Daoy (cell line): ENCODE measurements around the gene PABPN1L. TPM values are rescaled to one million over a fixed set of nuclear protein-coding genes. Genes with fewer than 3 reads are reported as not detected.

Experiments used
- DNase-seq: peaks from one replicate; pipeline ENCODE4 v3.0.0-alpha.2; 2015; ENCODE audit warnings: low read depth
- total RNA-seq: library from RNA; depleted of rRNA; stranded (reverse); fragments of >200 nt; shearing (Covaris generic); gene quantifications from 2 replicates; pipeline ENCODE4 v1.2.3, GENCODE V29; 2014

The PABPN1L gene
- total RNA-seq, 1 experiment from 2014 or later = not detected

DNA sequence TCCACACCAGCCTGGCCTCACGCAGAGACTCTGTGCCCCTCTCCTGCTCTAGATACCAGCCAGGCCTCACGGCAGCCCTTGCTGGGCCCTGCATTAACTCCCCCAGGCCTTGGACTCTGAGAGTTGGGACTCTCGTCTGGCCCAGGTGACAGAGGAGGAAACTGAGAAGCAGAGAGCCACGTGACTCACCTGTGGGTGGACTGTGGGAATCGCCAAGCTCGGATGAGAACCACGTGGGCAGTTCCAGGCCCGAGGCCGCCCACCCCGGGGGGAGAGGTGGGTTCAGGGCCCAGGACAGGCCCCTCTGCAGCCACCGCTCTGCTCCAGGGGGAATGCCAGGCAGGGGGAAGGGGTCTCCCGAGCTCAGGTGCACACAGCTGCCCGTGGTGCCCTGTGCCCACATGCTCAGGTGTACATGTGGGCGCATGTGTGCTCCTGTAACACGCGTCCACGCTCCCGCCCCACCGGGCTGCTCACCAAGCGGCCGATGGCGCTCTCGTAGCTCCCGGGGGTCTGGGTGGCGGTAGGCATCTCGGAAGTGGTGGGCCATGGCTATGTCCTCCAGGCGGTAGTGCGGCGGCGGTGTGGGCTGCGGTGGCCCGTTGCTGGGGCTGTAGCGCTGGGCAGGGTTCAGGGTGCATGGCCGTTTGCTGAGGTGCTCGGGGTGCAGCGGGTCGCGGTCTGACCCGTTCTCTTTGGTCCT, 18.3 kb upstream of the PABPN1L start:
- no peak for DNase-seq

DNA sequence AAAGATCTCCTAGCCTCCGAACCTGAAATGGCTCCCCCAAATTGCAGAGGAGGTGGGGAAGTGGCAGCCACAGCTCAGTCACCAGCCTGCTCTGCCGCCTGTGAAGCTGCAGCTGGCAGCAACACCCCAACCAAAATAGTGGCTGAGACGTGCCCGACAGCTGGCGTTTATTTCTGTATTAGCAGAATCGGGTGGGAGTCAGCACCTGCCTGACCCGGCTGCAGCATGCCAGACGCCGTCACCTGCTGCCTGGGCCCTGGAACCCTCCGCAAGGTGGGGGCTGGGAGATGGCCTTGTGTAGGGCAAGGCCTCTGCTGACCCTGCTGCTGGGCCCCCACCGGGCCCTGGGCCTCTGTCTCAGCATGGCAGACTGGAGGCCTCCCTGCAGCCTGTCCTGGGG, 17.5 kb upstream of the PABPN1L start:
- DNase-seq = no peak

DNA sequence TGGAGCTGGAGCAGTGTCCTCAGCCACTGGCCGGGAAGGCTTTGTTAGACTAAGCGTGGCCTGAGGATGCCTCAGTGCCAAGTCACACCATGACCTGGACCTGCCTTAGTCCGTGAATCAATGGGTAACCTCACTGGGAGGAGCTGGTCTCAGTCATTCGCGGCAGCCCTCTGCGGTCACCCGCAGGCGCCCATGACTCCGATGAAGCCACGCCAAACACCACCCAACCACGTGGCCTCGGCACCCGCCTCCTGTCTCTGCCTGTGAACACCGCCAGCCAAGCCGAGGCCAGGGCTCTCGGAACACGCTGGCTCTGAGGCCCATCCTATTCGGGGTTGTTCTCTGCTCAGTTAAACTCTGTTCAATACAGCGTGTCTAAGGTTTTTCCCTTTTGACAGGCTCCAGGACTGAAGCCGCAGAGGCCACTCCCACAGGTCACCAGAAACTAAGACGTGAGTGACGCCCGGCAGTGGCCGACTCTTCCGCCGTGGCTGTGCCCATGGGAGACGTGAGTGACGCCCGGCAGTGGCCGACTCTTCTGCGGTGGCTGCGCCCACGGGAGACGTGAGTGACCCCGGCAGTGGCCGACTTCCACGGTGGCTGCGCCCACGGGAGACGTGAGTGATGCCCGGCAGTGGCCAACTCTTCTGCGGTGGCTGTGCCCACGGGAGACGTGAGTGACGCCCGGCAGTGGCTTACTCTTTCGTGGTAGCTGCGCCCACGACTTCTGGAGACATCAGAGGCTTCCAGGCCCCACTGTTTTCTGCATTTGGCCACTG, 16.8 kb upstream of the PABPN1L start:
- peak; percentile 53 for DNase-seq

DNA sequence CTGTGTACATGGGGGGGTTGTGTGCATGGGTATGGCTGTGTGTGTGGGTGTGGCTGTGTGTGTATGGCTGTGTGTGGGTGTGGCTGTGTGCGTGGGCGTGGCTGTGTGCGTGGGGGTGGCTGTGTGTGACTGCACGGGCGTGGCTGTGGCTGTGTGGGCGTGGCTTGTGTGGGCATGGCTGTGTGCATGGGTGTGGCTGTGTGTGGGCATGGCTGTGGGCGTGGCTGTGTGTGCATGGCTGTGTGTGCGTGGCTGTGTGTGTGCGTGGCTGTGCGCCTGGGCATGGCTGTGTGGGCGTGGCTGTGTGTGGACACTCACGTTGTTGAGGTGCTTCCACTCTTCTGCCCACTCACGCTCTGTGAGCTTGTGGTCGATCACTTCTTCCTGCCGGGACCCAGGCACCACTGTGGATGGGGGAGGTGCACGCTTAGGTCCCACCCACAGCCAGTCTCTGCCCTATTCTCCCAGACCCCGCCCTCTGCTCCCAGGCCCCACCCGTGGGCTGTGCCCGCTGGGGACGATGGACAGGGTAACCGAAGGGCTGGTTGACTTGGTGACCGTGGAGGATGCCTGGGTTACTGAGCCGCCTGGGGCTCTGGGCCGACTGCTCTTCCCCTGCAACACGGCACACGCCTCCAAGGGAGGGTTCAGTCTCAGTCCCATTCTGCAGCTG, 16.0 kb upstream of the PABPN1L start:
- no peak for DNase-seq

GRCh38 chr16:88881675-88882357, 15.4 kb upstream of the PABPN1L start:
- DNase-seq = no peak

DNA sequence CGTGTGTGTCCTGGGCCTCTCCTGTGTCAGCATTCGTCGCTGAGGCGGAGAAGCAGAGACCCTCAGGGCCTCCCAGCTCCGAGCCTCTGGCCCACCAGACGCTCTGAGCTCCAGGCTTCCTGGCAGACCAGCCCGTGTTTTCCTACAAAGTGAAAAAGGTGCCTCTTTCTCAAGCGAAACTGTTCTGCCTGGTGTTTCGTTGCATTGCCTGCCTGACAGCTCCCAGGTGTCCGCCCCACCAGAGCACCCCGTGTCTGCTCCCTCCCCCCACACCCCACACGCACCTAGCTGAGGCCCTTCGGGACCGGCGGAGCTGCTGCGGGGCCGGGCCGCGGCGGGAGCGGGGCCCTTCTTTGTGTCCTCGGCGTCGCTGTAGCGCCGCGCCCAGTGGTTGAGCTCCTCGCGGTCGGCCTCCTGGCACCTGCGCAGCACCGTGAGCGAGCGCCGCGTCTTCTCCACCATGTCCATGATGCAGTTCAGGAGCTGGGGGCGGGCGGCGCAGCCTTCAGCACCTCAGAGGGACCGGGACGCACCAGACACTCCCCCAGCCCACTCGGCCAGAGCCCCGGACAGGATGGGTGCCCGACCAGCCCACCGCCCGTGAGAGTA, 14.7 kb upstream of the PABPN1L start:
- no peak for DNase-seq

DNA sequence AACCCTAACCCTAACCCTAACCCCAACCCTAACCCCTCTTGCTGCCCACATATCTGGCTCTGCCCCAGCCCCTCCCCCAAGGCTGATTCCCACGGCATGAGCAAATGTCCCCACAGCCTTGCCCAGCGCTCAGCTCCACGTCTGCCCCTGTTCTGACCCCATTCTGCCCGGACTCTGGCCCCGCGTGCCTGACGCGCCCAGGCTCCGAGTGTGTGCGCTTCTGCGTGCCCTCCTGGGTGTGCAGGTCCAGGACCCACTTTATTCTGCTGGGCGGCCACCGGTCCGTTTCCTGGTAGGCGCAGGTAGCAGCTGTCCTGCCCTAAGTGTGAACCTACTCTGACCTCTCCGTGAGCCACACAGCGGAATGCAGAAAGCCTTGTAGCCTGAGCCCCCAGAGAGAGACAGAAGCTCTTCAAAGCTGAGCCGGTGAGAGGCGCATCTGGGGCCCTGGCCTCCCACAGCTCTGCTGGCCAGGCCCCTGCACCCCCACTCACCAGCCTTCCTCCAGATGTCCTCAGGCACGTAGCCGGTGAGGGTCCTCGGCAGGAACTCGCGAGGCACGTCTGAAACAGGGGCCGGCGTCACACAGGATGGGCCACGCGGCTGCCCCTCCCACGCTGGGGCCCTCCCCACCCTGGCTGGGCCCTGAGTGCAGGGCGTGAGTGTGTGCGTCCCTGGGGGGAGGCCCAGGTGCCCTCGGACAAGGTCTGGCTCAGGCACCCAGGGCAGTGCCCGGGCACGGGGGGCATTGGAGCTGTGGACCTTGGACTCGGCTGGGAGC, 14.0 kb upstream of the PABPN1L start:
- no peak for DNase-seq

- DNase-seq = no peak
Observed at GRCh38 chr16:88879788-88880055, 13.3 kb upstream of the PABPN1L start.

DNA sequence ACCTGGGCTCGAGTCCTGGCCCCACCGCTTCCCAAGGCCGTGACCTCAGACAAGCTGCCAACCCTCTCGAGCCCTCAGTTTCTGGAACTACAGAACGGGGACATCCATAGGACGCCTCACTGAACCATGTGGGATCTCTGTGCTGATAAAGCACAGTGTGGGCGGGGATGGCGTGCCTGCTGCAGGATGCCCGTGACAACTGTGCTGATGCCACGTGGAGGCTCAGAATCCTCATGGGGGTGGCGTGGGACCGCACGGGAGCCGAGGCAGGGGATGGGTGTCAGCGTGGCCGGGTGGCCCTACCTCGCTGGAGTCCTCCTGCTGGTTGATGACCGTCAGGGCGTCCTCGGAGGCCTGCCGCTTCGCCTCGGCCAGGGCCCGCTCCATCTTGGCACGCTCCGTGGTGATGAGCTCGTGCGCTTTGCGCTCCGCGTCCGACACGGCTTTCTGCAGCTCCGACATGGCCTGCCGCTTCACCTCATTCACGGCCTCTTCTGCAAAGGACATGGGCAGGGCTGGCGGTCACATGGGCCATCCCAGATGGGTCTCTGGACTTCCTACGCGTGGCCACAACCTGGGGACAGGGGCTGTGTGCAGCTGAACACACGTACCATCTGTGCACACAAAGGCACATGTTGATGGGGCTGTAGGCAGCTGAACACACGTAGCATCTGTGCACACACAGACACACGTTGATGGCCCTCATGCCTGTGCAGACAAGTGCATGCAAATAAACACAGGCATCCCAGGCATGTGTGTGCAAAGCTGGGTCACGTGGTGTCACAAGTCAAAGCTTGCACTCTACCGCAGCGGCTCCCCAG, 12.7 kb upstream of the PABPN1L start:
- DNase-seq = no peak

DNA sequence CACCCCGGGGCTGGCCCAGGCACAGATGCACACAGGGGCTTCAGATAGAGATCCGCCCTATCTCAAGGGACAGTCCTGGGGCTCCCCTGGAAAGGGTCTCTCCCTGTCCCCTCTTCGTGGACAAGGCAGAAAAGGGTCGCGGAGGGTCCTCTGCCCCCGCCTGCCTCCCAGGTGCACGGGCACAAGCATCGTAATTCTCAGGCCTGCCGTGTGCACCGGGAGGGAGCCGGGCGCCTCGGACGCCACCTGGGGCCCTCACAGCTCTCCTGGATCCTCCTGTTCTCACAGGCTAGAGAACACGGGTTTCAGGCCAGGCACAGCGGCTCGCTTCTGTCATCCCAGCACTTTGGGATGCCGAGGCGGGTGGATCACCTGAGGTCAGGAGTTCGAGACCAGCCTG, 11.9 kb upstream of the PABPN1L start:
- no peak for DNase-seq

DNA sequence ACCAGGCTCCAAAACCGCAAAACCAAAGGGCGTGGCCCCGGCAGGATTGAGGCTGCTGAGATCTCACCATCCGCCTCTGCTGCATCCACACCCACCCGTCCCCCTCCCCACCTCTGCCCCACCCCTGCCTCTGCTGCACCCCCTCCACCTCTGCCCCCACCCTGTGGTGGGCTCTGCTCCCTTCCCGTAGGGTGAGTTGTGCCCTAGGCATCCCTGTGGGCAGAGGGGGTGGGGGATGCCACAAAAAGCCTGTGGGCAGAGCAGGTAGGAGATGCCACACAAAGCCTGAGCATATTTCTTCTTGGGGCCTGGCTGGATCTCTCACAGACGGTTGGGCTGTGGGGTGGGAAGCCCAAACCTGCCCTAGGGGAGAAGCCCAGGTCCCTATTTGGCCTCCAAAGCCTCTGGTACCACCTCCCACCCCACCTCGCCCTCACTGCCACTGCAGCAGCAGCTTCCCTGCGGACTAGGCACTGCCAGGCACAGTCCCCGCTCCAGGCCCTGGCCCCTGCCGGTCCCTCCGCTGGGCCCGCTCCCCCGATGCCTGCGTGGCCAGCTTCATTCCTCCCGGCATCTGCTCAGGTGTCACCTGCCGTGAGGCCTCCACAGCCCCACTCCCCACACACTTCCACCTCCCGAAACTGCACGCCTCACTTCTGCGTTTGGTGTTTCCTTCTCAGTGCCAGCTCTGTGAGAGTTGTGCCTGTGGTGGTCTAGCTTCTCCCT, 11.3 kb upstream of the PABPN1L start:
- DNase-seq = no peak

DNA sequence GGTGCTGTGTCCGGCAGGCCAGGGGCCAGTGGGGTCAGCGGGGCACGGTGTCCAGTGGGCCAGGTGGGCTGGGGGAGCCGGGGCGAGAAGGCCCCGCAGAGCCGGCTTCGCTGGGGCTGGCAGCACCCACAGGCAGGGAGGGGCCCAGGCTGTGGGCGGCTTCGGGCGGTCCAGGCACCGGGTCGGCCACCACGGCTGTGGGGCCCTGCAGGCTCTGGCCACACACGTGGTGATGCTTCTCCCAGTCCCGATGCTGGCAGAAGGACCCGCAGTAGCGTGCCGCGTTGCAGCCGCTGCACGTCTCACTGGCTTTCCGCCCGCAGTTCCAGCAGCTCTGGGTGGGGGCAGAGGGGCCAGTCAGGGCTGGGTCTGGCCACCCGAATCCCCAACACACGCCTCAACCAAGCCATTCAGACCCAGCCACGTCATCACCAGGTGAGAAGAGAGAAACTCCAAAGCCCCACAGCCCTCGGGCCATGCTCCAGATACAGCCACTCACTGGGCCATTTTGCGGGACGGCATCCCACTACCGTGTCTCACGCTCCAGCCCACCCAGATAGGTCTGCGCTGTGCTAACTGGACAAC, 10.6 kb upstream of the PABPN1L start:
- DNase-seq = no peak

DNA sequence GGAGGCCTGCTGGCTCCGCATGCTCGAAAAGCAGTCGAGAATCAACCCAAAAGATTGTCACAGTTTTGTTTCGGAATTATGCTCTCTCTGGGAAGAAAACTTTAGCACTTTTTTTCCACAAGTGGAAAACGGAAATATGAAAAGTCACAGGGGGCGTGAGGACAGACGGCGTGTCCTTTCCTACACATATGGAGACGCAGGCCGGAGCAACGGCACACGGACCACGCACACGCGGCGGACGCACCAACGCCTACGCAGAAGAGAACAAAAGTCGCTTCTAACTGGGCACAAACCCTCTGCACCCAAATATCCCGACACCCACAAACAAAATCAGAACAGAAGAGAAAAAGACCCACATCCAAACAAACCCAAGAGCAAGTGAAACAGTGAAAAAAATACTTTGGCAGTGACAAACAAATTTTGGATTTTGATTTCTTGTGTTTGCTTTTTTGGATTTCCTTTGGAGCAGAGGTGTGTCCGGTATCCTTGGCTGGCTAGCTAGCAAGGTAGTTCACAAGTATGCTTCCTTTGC, 9.3 kb upstream of the PABPN1L start:
- no peak for DNase-seq

DNA sequence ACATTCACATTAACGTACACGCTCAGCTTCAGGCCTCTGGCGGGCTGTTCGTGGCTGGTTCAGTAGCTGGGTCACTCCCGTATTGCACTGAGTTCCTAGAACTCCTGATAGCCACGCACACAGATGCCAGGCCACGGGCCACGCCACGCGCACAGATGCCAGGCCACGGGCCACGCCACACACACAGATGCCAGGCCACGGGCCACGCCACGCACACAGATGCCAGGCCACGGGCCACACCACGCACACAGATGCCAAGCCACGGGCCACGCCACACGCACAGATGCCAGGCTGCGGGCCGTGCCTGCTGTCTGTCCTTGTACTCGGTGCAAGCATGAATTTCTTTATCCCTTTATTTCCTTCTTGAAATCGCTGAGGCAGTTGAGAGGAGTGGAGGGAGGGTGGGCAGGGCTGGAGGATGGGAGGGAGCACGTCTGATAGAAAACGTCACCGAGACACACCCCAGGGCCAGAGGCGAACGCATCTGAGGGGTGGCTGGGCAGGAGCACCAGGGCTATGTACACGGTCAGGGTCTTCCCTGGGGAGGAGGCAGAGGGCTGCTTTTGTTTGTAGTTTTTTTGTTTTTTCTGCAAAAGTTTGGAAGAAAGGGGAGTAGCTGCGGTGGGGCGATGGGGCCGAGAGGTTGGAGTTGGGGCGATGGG, 8.6 kb upstream of the PABPN1L start:
- DNase-seq = no peak

GRCh38 chr16:88872650-88873331, 6.3 kb upstream of the PABPN1L start:
- no peak for DNase-seq

- no peak for DNase-seq
Observed at GRCh38 chr16:88871730-88872416, 5.4 kb upstream of the PABPN1L start.

DNA sequence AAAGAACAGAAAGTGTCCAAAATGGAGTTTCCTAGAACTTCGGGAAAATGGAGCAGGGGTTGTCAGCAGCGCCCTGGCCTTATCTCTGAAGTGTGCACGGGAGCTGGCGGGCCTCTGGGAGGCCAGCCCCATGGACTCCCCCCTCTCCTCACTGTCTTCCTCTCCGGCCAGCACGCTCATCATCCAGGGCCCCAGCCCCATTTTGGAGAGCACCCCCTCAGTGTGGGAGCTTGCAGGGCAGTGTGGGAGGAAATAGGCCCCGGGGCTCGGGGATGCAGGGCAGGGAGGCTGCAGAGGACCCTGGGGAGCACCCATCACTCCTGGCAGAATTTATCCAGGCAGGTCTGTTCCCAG, 4.9 kb upstream of the PABPN1L start:
- DNase-seq = no peak
